G401 (cell line): Measurements from ENCODE around the gene PSMG3. TPM values are rescaled to one million over a fixed set of nuclear protein-coding genes. Genes with fewer than 3 reads are reported as not detected.

Experiments used
- DNase-seq: peaks from one replicate; pipeline ENCODE4 v3.0.0-alpha.2; 2015; ENCODE audit warnings: low spot score
- in situ Hi-C: cut with HindIII; loops from 2 replicates; pipeline ENCODE4 v1.10.0; 2016; ENCODE audit warnings: low sequenced_read_pairs, mixed read lengths
- total RNA-seq: library from RNA; depleted of rRNA; stranded (reverse); fragments of >200 nt; shearing (Covaris generic); gene quantifications from 2 replicates; pipeline ENCODE4 v1.2.3, GENCODE V29; 2014

Gene PSMG3
- total RNA-seq, 1 experiment from 2014 or later, result 97.4 TPM

DNA sequence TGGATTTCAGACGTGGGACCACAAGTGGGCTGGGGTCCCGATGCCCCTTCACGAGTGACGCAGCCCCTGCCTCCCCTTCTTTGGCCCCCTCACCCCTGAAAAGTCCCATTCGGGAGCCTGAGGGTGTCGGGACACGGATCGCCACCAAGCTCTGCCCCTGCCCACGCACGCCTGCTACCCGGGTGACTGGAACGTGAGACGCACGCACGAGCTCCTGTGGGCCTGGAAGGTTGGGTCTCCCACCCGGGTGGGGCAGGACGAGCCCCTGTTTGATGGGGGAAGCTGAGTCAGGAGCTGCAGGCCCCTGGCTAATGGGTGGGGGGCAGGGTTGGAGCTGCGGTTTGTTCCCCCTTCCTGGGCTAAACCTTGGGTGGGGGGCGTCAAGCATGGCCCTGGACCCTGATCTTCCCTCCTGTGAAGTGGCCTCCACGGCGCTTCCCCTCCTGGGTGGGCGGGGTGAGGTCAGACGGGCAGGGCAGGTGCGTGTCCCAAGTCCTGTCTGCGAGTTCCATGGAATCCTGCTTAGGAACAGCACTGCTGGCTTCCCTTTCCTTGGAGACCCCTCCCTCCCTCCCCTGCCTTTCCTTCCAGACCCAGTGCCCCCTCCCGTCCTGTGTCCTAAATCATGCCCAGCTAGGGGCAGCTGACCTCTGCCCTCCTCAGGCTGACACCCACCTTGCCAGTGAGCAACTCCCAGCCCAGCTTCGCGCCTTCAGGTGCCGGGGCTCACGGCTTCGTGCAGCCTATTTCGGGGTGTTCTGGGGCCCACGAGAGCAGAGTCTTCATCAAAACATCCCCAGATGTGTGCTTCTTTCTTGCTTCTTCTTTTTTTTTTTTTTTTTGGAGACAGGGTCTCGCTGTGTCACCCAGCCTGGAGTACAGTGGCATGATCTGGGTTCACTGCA lies 8.5 kb downstream of the PSMG3 start:
- in situ Hi-C loops, result no loop called here
- no peak for DNase-seq

GRCh38 chr7:1560620-1561031 lies 9.2 kb downstream of the PSMG3 start:
- in situ Hi-C loops, result no loop called here
- no peak for DNase-seq

- in situ Hi-C loops, result no loop called here
- no peak for DNase-seq
Observed at GRCh38 chr7:1559626-1560590, 9.9 kb downstream of the PSMG3 start.

DNA sequence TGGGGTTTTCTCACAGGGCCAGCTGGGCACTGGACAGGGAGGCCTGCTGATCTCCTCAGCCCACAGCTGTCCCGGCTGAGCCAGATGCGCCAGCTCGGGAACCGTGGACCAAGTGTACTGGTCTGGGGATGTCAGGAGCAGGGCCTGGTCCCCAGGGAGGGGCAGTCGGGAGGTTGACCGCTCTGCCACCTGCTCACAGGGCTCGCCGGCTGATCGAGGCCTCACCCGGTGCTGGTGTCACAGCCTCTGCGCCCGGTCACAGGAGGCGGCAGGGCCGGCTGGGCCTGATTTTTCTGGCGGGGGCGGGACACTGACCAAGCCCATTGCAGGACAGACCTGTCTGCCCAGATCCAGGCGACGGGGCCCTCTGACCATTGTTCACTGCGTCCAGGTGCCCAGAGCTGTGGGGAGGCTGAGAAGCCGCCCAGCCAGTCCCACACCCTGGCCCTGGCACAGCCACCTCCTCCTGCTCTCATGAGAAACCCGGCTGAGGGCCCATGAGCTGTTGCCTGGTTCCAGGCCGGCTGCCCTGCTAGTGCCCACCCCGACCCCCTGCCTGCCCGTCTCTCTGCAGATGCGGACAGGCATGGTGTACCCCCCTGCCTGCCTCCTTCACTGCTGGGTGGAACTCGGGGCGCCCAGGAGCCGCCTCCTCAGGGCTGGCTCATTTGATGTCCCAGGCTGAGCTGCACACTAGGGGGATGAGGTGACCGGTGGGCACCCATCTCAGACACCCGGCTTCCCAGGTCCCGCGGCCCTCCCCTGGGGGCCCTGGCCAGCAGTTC lies 10.8 kb downstream of the PSMG3 start:
- in situ Hi-C loops, result no loop called here
- DNase-seq, result no peak

DNA sequence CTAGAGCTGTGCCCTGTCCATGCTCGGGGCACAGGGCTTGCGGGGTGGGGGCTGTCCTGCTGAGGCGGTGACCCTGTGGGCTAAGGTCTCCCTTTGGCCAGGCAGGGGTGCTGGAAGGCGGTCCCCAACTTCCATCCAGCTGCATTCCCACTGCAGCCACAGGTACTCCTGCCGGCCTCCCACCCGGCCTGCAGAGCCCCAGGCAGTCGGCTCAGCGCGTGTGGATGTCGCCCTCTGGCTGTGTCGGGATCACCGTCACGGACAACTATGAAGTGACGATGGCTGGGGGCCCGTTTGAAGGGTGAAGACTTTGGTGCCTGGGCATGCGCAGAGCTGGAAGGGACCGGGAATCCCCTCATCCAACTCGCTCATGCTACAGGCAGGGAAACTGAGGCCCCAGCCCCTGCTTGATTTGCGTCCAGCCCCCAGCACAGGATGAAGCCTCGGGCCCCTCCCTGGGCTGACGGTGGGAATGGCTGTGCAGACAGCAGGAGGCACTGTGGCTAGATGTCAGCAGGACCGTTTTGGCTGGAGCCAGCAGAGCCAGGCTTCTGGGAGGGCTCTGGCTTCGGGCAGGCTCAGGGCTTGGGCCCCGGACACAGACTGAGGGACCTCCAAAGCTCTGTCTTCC lies 11.5 kb downstream of the PSMG3 start:
- no peak for DNase-seq
- in situ Hi-C loops, result no loop called here

DNA sequence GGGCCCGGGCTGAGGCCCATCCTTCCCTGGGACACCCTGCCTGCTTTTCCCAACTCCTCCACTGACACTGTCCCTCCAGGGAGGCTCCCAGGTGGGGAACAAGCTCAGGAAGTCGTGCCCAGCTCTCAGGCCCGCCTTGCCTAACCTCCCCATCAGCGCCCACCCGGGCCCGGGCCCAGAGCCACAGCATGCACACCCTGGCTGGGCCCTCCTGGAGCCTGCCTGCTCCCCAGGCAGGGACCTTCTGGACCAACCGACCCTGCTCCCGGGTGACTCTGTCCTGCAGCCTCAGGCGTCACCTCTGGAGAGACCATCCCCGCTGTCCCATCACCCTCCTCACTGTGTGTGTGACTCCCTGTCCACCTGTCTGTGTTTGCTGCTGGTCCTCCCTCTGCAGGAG lies 12.1 kb downstream of the PSMG3 start:
- in situ Hi-C loops, result no loop called here
- DNase-seq, result no peak

GRCh38 chr7:1557006-1557405 lies 12.8 kb downstream of the PSMG3 start:
- in situ Hi-C loops, result no loop called here
- DNase-seq, result no peak

GRCh38 chr7:1555813-1556543 lies 13.9 kb downstream of the PSMG3 start, which contains the start of gene TMEM184A:
TMEM184A (minus strand) TSS chr7:1556205; CDS start chr7:1555484, 721 bp downstream.
- peak; percentile 69 for DNase-seq
- in situ Hi-C loops, result no loop called here

- in situ Hi-C loops, result no loop called here
- peak; percentile 14 for DNase-seq
Observed at GRCh38 chr7:1555046-1555812, 14.6 kb downstream of the PSMG3 start.

DNA sequence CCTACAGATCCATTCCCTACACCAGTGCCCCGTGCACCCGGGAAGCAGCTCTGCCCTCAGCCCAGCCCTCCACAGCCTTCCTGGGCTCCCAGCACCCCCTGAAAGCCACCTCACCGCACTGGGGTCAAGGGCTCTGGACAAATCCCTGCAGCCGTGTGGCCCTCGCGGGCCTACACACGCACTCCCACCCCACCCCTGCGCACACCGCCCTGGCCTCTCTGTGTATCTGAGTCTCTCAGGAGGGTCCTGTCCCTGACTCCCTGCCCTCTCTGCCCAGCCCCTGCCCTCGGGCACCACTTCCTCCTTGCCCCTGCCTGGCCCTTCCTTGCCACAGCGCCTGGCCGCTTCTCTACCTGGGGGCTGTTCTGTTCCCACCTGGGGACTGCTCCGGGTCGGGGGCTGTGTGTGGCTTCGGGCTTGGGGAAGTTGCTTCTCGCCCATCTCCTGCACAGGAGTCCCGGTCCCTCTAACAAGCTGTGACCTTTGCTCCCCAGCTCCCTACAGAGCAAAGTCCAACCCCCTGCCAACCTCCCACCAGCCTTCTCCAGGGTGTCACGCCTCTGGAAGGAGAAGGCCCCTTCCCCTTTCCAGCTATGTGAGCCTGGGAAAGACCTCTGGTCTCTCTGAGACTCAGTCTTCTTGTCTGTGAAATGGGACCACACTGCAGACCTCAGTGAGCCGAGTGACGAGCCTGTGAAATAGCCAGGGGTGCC lies 15.3 kb downstream of the PSMG3 start:
- in situ Hi-C loops, result no loop called here
- no peak for DNase-seq

GRCh38 chr7:1553512-1554210 lies 16.2 kb downstream of the PSMG3 start:
- no peak for DNase-seq
- in situ Hi-C loops, result no loop called here

DNA sequence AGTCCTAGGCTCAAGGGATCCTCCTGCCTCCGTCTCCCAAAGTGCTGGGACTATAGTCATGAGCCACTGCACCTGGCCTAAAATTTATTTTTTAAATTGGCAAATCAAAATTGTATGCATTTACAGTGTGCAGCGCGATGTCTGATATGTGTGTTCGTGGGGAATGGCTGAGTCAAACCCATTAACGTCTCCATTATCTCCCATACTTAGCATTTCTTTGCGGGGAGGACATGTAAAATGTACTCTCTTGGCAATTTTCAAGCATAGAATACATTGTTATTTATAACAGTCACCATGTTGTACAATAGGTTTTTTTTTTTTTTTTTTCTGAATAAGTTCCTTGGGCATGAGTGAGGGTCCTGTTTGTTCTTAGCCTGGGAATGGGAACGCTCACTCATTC lies 17.6 kb downstream of the PSMG3 start:
- in situ Hi-C loops, result no loop called here
- no peak for DNase-seq

- DNase-seq, result no peak
- in situ Hi-C loops, result no loop called here
Observed at GRCh38 chr7:1550846-1551155, 19.0 kb downstream of the PSMG3 start.

DNA sequence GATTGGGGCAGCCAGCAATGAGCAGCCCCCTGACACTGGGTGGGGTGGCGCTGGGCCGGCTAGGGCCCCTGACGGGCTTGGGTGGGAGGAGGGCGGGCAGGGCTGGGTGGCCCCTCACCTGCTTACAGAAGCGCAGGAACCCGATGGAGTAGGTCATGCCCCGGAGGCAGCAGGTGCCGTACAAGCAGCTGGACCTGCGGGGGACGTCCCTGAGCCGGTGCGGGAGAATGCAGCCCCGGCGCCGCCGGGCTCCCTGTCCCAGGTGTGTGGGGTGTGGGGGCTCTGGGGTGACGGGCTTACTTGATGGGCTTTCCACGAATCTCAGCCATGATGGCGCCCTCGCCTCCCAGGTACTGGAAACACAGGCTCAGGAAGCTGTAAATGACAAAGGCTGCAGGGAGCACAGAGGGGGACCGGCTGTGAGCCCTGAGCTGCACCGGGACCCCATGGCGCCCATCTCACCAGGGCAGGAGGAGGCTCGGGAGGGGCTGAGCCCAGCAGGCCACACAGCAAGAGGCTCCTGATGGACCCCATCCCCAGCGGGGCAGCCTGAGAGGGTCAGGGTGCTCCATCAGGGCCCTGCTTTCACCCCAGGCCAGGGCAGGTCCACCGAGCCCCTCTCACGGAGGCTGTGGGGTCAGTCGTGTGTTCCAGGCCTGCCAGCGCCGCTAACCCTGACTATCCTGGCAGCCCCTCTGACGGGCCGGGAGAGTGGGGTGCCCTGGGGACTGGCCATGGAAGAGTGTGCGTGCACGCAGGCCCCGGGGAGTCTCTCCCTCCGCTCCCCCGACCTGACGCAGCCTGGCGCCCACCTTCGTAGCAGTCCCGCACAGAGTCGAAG lies 19.6 kb downstream of the PSMG3 start:
- in situ Hi-C loops, result no loop called here
- no peak for DNase-seq

DNA sequence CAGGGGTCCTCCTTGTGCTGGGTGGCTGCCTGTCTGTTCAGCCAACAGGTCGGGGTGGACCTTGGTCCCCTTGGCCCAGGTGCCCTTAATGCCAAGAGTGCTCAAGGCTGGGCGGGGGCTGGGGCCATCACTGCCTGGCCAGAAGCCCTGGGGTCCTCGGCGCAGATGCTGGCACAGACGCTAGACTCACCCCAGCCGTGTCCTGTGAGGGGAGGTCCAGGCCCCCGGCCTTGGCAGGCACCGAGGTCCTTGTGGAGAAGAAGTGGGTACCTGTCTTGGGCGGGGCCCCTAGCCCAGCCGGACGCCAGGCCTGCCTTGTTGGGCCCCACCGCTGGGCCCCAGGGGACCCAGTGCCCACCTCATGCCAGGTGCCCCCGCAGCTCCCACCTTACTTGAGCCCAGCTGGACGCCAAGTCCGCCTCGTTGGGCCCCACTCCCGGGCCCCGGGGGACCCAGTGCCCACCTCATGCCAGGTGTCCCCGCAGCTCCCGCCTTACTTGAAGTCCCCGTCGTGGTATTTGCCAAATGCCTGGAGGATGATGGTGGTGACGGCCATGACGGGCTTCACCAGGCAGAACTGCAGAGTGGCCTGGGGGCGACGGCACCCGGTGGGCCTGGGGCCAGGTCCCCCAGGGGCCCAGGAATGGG lies 20.4 kb downstream of the PSMG3 start:
- DNase-seq, result no peak
- in situ Hi-C loops, result no loop called here
